Measurements from ENCODE around the gene GHR. TPM values are rescaled to one million over a fixed set of nuclear protein-coding genes. Genes with fewer than 3 reads are reported as not detected.
A peak's percentile ranks its signal among the peaks of the same experiment; 100 is the strongest.

GHR gene
- total RNA-seq, 1 donor from 2014 or later, result 1.3 TPM

DNA sequence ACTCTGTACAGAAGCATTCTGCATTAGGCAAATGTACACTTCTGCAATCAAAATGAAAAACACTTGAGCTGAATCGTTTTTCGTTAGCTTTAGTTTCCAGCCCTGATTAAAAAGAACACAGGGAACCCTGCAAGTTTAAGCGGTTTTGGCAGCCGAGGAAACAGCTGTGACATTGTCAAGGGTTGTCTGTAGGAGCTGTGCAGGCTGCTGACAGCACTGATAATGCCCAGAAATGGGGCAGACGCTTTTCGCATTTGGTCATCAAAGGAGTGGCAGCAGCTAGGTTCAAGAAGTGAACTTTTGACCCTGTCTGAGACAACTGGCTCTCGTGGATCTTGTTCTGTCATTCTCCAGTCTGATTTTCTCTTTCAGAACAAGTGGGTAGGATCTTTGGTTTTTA, 167.8 kb downstream of the GHR start:
- Histone ChIP-seq H3K4me3 (ENCODE audit: low read depth, low read length) (no peak overlapping the region), H3K27me3 (ENCODE audit: control insufficient read depth, insufficient read depth, low read length) (no peaks in the 10 kb centered on the region), H3K36me3 (ENCODE audit: control insufficient read depth, insufficient read depth, low read length) (no peaks in the 10 kb centered on the region)
- DNase-seq (ENCODE audit: low read depth) (no peak), FAIRE-seq (peak; percentile 50)
- TF ChIP-seq, protein P1, sequence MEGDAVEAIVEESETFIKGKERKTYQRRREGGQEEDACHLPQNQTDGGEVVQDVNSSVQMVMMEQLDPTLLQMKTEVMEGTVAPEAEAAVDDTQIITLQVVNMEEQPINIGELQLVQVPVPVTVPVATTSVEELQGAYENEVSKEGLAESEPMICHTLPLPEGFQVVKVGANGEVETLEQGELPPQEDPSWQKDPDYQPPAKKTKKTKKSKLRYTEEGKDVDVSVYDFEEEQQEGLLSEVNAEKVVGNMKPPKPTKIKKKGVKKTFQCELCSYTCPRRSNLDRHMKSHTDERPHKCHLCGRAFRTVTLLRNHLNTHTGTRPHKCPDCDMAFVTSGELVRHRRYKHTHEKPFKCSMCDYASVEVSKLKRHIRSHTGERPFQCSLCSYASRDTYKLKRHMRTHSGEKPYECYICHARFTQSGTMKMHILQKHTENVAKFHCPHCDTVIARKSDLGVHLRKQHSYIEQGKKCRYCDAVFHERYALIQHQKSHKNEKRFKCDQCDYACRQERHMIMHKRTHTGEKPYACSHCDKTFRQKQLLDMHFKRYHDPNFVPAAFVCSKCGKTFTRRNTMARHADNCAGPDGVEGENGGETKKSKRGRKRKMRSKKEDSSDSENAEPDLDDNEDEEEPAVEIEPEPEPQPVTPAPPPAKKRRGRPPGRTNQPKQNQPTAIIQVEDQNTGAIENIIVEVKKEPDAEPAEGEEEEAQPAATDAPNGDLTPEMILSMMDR (IDR thresholded peaks at IDR 0.05; ENCODE audit: insufficient read depth, low read length, severe bottlenecking), result no peak

DNA sequence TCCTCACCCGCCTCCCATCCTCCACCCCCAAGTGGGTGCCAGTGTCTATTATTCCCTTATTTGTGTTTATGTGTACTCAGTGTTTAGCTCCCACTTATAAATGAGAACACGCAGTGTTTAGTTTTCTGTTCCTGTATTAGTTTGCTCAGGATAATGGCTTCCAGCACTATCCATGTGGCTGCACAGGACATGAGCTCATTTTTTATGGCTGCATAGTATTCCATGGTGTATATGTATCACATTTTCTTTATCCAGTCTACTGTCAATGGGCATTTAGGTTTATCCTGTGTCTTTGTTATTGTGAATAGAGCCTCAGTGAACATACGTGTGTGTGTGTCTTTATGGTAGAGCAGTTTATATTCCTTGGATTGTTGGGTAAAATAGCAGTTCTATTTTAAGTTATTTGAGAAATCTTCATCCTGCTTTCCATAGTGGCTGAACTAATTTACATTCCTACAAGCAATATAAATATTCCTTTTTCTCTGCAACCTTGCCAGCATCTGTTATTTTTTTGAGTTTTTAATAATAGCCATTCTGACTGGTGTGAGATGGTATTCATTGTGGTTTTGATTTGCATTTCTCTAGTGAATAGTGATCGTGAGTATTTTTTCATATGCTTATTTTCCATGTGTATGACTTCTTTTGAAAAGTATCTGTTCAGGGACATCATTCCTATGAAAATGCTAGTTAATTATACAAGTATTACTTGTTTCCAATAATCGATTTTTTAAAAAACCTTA, 169.3 kb downstream of the GHR start:
- no peak overlapping the region for H3K4me3 ChIP-seq (ENCODE audit: low read depth, low read length)
- H3K36me3 ChIP-seq (ENCODE audit: control insufficient read depth, insufficient read depth, low read length), result no peaks in the 10 kb centered on the region
- TF ChIP-seq, protein P1 (IDR thresholded peaks at IDR 0.05; ENCODE audit: insufficient read depth, low read length, severe bottlenecking), result no peak
- H3K27me3 ChIP-seq (ENCODE audit: control insufficient read depth, insufficient read depth, low read length), result no peaks in the 10 kb centered on the region
- DNase-seq (ENCODE audit: low read depth), result no peak
- FAIRE-seq, result no peak

DNA sequence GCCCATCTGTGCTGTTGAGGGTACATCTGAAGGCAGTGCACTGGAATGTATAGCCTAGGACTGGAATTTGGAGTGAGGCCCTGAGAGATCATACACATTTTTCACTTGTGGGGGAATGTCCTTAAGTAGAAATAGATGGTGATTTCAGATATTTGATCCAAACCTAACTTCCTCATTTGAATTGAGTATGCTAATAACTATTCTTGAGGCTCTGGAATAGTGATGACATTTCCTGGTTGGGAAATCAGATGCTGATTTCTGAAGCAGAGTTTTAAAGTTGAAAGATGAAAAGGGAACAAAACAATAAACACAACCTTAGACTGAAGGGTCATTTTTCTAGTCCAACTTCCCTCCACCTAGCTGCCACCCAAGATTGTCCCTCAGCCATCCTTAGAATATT, 170.4 kb downstream of the GHR start:
- DNase-seq (ENCODE audit: low read depth) (no peak), FAIRE-seq (no peak)
- no peaks in the 10 kb centered on the region for H3K27me3 ChIP-seq (ENCODE audit: control insufficient read depth, insufficient read depth, low read length)
- TF ChIP-seq, protein P1 (IDR thresholded peaks at IDR 0.05; ENCODE audit: insufficient read depth, low read length, severe bottlenecking), result no peak
- H3K4me3 ChIP-seq (ENCODE audit: low read depth, low read length), result no peak overlapping the region
- no peaks in the 10 kb centered on the region for H3K36me3 ChIP-seq (ENCODE audit: control insufficient read depth, insufficient read depth, low read length)

DNA sequence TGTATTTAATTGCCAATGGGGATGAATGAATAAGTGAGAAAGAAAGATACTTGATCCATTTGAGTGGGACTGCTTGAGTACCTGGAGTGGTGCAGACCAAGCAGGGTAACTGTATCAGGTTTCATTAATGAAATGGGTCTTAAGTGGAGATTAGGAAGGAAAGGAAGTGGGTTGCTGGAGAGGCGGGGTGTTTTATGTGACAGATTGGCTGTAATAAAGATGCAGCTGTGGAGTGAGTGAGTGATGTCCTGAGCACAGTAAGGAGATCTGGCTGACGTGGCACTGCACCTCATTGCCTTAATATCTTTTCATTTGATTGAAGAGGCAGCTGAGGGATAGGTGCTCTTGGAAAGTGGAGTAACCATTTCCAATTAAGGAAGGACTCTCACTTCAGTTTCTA, 172.4 kb downstream of the GHR start:
- Histone ChIP-seq H3K36me3 (ENCODE audit: control insufficient read depth, insufficient read depth, low read length) (no peaks in the 10 kb centered on the region), H3K4me3 (ENCODE audit: low read depth, low read length) (no peak overlapping the region), H3K27me3 (ENCODE audit: control insufficient read depth, insufficient read depth, low read length) (no peaks in the 10 kb centered on the region)
- FAIRE-seq, result no peak
- DNase-seq (ENCODE audit: low read depth), result no peak
- TF ChIP-seq, protein P1 (IDR thresholded peaks at IDR 0.05; ENCODE audit: insufficient read depth, low read length, severe bottlenecking), result no peak

DNA sequence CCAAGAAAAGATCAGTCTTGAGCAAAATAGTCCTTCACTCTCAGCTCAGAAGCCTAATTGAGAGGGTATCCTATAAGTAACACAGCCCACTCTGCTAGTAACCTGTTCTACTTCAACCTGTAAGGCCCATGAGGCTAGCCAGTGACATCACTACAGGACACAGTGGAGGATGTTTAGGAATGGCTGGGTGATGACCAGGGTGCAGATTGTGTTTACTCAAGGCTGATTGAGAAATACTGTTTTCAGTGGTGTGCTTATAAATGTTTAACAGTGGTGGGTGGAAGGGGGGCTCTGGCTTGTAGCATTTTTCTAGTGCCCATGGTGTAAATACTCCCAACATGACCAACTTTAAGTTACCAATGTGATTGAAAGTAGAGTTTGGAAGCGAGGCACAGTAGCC, 173.6 kb downstream of the GHR start:
- Histone ChIP-seq H3K27me3 (ENCODE audit: control insufficient read depth, insufficient read depth, low read length) (no peaks in the 10 kb centered on the region), H3K36me3 (ENCODE audit: control insufficient read depth, insufficient read depth, low read length) (no peaks in the 10 kb centered on the region), H3K4me3 (ENCODE audit: low read depth, low read length) (no peak overlapping the region)
- TF ChIP-seq, protein P1 (IDR thresholded peaks at IDR 0.05; ENCODE audit: insufficient read depth, low read length, severe bottlenecking), result no peak
- FAIRE-seq (no peak), DNase-seq (ENCODE audit: low read depth) (peak; percentile 56)
